CD4-positive, alpha-beta T cell treated with Interferon gamma for 1 hour (primary cell): ENCODE measurements around the gene JAM3.

ENCODE experiments used
- DNase-seq: peaks from one replicate; pipeline ENCODE4 v3.0.0-alpha.2; 2020

Gene JAM3

DNA sequence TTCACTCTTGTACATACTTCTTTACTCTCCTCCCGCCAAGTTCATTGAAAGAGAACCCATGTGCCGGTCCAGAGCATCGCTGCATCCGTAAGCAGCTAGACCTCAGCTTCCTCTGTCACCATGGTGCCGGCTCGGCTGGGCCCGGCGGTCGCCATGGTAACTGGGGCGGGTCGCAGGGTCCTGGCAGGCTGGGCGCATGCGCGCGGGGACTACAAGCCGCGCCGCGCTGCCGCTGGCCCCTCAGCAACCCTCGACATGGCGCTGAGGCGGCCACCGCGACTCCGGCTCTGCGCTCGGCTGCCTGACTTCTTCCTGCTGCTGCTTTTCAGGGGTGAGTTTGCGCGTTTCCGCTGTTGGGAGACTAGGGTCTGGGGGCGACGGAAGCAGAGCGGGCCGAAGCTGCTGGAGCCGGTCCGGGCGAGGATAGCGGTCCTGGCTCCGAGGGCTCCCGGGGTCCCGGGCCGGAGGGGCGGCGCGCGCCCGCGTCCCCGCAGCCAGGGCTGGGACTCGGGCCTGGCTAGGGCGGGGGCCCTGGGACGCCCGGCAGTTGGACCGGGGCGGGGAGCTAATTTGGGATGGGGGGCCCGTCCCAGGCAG is at the start of gene JAM3:
Gene JAM3, plus strand, starts transcription at position 244 of the 597 bp plus-strand sequence. Its CDS starts 12 bp downstream, at position 256.
- peak; percentile 98 for DNase-seq

DNA sequence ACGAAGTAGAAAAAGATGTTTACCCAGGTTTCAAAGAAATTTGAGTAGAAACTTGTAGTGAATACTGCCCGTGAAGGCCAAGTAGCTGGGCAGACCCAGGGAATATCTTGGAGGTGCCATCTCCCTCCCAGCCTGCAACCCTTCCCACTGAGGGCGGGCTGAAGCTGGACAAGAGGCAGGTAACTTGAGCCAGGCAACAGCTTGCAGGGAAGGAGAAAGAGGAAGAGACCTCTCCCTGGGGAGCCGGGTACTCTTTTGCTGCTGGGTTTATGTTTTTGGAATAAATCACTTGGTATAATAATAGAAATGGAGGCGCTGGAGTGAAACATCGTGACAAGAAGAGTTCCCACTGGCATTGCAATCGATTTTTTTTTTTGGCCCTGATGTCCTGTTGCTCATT is 49.4 kb upstream of the JAM3 start:
- no peak for DNase-seq

DNA sequence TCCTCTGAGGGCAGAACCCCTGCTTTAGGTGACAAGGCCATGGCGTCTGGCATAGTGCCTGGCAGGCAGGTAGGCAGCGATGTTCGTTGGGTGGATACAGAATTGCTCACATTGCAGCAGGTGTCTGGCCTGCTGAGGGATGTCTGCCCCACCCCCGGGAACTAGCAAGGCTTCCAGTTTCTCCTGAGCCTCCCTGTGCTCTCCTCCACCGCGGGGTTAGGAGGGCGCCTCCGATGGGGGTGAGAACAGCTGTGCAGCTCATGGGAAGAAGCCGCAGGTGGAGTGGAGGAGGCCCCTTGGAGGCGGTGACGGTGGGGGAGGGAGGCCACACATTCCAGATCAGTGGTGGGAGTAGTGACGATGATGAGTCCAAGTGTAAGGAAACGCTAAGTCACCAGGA is 48.3 kb upstream of the JAM3 start:
- no peak for DNase-seq

DNA sequence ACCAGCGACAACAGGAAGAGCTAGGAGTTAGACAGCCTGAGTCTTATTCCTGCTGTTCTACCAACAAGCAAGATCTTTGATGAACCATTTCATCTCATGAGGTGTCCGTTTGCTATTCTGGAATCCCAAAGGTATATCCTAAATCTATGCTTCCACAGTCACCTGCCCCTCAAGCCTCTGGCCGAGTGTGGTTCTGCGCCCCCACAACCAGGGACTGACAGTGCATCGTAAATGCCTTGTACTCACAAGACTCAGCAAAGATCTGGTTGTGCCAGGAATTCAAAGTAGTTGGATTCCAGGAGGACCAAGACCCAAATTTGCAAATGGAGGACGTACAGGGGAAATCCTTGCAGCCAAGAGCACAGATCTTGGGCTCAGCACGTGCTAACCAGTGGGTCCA is 47.5 kb upstream of the JAM3 start:
- DNase-seq: no peak

DNA sequence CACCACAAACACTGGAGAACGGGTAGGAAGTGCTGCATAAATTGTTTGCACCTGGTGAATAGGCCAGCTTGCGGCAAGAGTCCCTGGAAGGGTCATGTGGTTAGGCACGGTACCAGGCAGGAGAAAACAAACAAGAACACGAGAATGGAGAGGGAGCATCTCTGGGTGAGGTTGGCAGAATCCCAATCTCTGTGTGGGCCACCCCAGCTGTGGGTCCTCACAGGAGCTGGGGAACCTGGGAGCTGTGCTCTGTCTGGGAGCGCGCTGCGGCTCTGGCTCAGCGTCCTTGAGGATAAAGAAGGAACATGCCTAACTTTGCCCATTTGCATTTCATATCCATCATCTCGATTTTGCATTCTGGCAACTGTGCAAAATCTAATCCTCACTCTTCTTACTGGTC is 46.1 kb upstream of the JAM3 start:
- no peak for DNase-seq

DNA sequence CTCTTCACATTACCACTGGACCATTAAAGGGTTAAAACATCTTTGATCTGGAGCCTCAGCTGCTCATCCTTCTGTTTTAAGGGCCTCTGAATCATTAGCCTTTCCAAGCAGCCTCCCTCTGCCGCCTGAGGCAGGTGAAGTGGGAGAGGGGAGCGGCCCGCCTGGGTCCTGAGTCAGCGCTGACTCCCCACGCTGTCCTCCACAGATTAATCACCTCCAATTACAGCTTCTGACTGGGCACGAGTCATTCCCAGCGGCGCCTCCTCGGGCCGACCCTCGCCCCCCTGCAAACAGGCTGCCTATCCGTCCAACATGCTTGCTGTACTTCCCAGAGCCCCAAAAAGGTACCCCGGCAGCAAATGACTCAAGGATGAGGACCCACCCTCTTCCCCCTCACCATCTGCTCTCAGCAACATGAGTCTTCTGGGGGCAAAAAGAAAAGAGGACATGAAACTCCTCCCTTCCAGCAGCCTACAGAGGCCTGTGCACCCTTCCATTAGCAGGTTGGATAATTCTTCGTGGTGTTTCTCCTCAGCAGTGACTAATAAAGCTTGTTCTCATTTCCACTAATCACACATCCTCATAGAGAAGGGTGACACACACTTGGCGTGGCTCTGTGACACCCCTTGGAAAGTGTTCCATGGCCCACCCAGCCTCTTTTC is 44.3 kb upstream of the JAM3 start:
- no peak for DNase-seq

DNA sequence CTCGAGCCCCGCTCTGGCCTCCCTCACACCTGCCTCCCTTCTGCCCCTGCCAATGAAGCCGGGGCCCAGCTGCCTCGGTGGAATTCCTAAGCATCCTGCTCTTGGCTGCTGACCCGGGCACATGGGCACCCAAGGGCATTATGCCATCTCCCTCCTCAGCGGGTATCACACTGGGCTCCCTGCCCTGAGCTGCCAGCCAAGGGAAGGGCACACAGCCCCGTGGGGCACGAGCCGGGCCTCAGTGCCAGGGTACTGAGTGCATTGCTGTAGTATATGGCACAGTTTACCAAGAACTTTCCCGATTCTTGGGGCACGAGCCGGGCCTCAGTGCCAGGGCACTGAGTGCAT is 43.8 kb upstream of the JAM3 start:
- DNase-seq: no peak

DNA sequence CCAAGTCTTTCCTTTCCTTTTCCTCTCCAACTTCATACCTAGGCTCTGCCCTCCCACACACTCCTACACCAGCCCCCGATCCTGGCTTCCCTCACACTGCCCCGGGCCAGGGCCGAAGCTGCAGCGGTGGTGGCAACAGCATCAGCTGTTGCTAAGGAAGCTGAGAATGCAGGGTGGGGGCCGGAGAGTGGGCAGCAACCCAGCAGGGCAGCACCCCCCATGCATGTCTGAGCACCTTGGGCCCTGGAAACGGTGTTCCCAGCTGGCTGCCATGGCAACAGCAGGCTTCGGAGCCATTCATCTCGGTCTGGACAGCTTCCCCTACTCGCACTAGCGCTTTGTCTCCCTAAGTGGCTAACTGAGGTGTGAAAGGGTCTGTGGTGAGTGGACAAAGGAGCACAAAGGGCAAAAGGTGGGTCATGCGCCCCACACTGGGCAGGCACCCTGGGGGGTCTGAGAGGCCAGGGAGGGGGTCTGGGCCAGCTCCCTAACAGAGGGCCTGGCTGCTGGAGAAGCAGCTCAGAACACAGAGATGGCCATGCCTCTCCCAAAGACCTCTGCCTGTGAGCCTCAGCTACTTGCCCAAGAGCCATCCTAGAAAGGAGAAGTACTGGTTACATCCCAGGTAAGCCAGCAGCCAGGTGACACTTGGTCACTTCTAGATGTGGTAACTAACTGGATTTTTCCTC is 42.1 kb upstream of the JAM3 start:
- DNase-seq: no peak

DNA sequence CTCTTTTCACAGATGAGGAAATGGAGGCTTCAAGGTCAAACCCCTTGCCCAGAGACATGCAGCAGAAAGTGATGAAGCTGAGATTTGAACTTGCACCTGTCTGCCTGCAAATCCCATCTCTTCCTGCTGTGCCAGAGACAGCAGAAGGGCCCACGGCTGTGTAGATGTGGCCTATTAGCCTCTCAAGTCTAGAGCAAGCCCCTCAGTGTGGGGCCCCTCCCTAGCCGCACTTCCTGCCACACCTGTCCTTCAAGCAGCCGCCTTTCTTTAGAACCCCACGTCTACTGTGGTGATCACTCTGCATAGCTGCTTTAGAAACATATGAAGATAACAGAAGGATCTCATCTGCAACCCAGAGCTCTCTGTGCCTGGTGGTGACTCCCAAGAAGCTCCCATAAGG is 41.2 kb upstream of the JAM3 start:
- DNase-seq: peak; percentile 60

DNA sequence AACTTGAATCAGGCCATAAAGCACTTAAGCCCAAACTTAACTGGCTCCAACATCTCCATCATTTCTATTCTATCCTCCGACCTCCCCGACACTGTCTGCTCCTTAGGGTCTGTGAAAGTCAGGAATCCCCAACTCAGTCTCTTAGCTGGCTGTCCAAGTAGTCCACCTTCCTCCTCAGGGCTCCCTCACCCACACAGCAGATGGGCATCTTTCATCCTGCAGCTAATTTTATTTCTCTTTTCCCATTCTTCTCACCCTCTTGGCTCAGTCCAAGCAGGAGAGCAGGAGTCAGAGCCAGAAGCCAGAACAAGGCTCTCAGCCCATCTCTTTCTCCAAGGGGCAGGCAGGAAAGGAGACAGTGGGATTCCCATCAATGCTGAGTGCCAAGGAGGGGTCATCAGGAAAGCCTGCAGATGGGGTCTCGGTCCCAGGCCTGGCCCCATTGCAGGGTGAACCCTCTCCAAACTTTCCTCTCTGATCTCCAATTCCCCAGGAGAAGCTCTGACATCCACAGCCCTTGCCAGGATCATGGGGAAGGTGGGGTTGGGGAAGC is 40.4 kb upstream of the JAM3 start:
- DNase-seq: no peak

DNA sequence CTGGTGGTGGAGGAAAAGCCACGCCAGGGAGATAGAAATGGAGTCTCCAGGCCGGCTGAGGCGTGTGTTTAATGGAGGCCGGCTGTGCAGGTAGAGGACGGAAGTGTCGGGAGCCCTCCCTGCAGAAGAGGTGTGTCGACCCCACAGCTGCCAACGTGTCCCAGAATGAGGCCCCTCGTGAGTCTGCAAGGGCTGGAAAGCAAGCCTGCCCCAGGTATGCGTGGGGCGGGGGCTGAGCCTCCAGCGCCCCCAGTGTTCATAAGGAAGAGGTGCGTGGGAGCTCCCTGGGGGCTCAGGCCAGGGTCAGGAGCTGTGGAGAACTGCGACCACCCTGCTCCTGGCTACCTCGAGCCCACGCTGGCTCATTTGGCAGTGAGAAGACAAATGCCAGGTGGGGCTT is 38.0 kb upstream of the JAM3 start:
- DNase-seq: no peak

DNA sequence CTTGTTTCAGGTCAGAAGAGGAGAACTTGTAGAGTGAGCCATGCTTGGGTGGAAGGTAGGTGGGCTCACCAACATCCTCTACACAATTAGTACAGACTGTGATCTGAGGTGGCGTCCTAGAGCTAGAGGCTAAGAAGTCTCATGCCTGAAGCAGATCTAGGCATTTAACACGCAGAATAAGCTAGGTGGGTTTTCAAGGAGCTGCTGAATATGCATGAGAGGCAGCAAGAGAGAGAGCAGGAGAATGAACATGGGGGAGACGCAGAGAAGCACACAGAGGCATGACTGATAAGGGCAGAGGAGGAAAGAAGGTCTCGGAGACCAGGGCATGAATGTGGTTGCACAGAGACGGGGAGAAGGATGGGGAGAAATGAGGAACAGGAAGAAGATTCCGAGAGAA is 36.8 kb upstream of the JAM3 start:
- no peak for DNase-seq

DNA sequence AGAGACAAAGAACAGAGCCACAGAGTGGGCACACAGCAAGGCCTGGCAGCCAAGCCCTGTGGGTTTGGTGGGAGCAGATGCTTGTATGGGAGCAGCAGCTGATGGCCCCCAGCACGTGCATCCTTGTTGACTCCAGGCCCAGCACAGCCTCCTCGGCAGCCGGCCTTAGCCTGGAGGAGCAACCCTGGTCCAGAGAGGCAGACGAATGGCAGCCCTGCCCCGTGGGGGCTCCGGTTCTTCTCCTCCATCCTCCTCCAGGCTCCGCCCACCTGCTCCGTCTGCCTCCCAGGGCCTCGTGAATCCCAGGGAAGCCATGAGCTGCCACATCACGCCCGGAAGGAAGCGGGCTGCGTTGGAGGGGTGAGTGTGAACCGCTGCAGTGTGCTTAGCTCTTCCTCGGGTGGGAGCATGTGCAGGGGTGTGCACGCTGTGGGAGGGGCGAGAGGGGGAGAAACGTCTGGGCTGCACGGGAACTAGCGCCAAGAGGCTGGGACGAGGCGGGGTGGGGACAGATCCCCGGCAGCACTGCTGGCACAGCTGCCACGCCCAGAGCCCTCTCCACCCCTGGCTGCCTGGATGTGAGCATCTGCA is 36.3 kb upstream of the JAM3 start:
- peak; percentile 9 for DNase-seq

DNA sequence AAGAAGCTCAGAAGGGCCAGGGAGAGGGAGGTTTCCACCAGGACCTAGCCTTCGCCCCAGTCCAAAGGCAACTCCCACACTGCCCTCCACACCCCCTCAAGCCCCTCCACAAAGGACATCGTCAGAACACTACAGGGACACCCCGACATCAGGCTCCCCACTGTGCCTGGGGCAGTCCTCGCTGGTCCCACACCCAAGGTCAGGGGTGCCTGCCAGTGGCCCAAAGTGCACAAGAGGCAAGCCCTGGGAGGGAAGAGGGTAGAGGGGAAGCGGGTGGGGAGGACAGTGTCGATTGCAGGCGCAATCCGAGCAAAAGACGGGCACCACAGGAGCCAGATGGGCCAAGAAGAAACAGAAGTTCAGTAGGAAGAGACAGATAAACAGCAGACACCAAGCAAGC is 35.6 kb upstream of the JAM3 start:
- no peak for DNase-seq

DNA sequence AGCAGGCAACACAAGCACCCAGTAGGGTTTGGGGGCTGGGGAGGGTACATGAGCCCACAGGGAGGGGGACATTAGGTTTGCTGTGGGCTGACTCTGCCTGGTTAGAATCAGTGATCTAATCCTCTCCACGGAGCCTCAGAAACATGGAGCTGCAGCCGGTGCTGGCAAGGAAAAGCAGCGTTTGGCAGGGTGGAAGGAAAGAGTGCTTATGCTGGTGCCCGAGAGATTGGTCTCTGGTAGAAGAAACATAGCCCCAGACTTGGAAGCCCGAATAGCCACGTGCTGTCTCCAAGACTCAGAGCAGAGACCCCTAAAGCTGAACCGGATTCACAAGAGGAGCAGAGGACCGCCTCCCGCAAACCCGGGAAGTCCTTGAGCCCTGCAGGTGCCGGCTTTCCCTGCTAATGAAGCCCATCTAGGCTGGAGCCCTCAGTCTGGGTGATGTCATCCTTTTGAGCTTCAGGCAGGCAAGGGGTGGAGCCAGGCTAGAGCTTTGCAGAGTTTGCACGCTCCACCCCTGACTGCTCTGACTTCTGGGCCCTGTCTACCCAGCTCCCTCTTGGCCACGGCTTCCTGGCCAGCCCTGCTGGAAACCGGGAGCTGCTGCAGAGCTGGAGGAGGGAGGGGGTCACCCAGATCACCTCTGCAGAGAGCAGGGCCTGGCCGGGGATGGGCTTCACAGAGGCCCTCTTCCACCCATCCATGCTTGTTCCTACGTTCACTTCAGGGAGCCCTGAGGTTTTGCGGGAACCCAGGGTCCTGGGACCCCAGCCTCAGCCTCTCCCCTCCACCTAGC is 35.0 kb upstream of the JAM3 start:
- DNase-seq: peak; percentile 48

DNA sequence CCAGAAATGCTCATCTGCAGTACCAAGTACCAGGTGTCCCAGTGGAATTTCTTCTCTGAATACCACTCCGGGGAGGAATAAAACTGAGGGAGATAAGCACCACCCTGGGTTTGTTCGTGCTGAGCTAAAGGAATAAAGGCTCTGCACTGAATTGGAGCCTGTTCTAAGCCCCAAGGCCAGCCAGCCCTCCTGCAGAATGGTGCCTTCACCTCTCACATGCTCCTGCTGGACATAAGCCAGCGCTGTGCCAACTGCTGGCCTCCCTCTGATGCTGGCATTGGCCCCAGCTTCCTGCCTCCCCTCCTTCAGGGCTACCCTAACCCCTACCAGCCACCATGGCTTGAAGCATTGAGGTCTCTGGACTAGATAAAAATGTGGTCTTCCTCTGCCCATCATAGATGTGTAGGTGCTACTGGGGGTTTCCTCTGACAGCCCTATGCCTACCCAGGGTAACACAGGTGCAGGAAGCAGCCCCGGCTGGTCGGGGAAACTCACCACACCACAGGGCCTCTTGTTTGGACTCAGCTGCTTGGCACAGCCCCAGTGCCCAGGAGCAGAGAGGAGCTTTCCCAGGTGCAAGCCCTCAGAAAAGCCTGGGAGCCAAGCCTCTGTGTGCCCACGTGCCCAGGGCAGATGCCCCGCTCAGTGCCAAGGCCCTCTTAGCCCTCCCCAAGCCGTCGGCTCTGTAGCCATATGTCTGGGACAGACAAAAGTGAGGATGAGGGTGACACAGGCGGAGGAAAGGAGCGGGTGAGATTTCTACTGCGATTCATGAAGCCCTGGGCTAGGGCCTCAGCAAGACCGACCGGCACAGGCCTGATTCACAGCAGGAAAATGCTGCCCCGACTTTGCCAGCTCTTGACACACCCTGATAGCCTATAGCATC is 34.1 kb upstream of the JAM3 start:
- no peak for DNase-seq

DNA sequence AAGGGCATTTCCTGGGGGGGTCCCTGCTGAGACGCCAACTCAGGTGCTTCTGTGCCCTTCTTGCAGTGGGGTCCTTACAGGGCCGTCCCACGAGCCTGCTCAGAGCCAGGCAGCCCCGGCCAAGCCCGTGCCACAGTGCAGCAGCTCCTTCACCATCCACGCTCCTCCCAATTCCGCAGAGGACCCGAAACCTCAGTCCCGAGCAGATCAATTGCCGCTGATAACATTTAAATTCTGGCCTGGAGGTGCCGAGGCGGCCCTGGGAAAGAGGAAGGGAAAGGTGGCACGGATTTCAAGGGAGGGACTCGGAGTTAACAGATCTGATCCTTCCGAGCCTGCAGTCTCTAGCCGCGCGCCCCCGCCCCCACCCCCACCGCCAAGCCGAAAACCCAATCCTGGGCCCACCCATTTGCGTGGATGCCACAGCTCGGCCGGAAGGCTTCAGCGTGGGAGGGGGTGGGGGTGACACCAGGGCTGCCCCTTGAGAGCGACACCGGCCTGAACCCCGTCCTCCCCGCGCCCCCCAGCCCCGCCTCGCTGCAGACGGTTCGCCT is 32.3 kb upstream of the JAM3 start:
- DNase-seq: peak; percentile 7

DNA sequence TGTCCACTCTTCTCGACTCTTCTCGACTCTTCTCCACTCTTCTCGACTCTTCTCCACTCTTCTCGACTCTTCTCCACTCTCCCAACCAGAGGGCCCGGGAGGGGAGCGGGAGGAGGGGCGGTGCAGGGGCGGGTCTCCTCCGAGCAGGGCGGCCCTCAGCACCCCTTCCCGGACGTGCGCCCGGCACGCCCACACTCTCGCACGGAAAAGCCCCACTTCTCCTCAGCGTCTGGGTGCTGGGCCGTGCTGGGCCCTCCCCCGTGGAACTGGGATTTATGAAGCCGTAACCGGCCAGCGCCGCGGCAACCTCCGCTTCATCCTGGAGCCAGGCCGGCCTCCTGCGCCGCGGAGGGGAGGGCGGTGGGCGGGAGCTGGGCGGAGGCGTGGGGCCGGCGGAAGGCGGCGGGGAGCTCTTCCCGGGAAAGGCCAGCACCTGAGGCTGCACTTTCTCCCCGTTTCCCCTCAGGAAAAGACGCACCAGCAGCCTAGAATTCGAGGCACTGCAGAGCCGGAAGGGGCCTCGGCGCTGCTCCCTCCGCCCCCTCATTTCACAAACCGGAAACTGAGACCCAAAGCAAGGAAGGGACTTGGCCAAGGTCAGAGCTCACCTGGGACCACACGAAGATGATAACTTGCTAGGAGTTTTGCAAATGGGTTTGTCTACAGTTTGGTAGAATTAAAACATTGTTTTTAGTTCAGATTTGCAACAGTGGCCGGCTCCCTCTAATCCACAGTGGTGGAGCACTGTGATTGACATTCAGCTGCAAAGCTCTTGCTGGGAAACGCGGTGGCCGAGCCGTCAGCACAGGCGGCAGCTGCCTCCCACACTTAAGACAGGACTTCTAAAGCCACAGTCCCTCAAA is 31.6 kb upstream of the JAM3 start:
- peak; percentile 67 for DNase-seq

DNA sequence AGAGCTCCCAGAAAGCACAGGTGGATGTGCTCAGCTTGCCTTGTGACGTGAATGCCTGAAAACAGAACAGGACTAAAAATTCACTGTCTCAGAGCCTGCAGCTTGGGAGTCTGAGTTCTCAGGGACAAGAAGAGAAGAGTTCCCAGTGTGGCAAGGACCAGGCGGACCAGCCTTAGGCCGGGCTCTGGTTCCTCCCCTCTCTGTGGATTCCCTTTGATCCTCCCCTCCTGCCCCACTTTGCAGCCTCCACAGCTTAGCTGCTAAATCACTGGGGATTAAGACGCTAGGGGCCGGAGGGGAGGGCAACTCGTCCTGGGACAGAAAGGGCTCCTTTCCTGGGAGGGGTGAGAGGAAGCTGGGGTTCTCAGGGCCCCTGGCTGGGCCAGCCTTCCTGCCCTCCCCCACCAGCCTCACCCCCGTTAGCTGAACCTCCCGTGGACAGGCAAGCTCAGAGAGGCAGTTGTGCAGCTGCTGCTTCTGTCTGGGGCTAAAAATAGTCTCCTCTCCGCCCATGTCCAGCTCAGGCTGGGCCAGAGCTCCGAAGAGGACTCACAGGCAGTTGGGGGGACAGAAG is 29.9 kb upstream of the JAM3 start:
- no peak for DNase-seq

DNA sequence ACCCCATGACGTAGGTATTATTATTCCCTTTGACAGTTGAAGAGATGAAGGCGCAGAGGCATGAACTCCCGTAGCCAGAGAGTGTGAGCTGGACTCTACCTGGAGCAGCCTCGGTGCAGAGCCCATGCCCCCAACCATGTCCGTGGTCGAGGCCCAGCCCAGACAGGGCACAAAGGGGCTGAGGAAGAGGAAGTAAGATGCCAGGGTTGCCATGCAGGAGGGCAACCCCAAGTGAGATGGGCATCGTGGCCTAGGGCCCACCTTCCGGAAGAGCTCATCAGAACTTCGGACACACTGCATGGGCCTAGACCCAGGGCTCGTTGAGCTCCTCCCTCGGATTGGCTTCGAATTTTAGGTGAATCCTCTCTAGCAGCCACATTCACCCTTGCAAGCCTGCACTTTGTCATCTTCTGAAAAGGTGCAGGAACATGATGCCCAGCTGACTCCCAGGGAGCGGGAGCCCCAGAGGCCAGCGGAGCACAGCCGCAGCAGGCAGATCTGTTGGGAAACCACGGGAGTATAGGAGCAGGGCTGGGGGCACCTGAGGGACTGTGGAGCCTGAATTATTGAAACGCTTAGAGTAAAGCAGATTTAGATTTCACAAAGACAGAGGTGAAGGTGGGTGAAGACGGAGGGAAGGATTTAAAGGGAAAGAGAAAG is 29.0 kb upstream of the JAM3 start:
- DNase-seq: no peak
